Motor neuron (in vitro differentiated cells): ENCODE results near the gene RPP25L. TPM values are rescaled to one million over a fixed set of nuclear protein-coding genes. Genes with fewer than 3 reads are reported as not detected.
"Not testable (repeated sequence)": the region's sequence is repeated elsewhere in the genome, so short reads cannot be mapped to it uniquely, and the experiment has no call there.

ENCODE experiments used
- ATAC-seq, 8 experiments: fragments of 200-7000 bp; cut with Tn5 transposase; replicated peaks in 6 of 8; 2 replicates each; pipeline ENCODE4 v1.8.0; 2021; ENCODE audit warnings: mild to moderate bottlenecking in 8 of 8, moderate library complexity in 8 of 8
- H3K27ac ChIP-seq, 2 donors: fragments of 250-450 bp; sonication (Bioruptor Pico); 2 replicates each; pipeline ENCODE4 v1.9.0; 2021; ENCODE audit warnings: antibody characterized with exemption in 2 of 2, mild to moderate bottlenecking in 2 of 2, moderate library complexity in 1 of 2
- H3K4me1 ChIP-seq, 2 donors: fragments of 250-450 bp; sonication (Bioruptor Pico); replicated peaks in 1 of 2; 2 replicates each; pipeline ENCODE4 v1.6.1; 2021; ENCODE audit warnings: antibody characterized with exemption in 2 of 2, mild to moderate bottlenecking in 2 of 2, moderate library complexity in 1 of 2
- H3K4me3 ChIP-seq, 5 donors: fragments of 250-450 bp; sonication (Bioruptor Pico); 2 replicates each; pipeline ENCODE4 v1.9.0; 2021; ENCODE audit warnings: antibody characterized with exemption in 5 of 5, mild to moderate bottlenecking in 5 of 5, moderate library complexity in 4 of 5
- WGBS, 10 experiments: fragments of 450-650 bp; shearing (Covaris generic); methylation state at CpG; one replicate each; pipeline ENCODE4 v1.0.0; 2022; 5-methylcytosine and 5-hydroxymethylcytosine counted together
- in situ Hi-C, 9 experiments: fragments of 400-800 bp; cut with MboI; loops; one replicate each; pipeline ENCODE4 v1.15.0; 2021; ENCODE audit warnings: low sequenced_read_pairs in 9 of 9, low pct_unique_long_range_greater_than_20kb in 2 of 9; ENCODE audit not compliant: unreplicated experiment in 9 of 9
- total RNA-seq, 8 experiments: library from RNA; unstranded; fragments of 300-600 nt; gene quantifications; 2 replicates each; pipeline versions ENCODE4 v1.2.3 to v1.2.4, GENCODE V29; 2022

Gene RPP25L
- total RNA-seq, 8 experiments from 2014 or later = 17.4 to 64.0 (median 24.0) TPM

- peaks cover 38 to 43% of the 10 kb centered on the region in 2 donors for H3K4me1 ChIP-seq
- no peak for ATAC-seq
- in situ Hi-C loops = no loop called here
Measured at GRCh38 chr9:34648673-34649072, 36.8 kb upstream of the RPP25L start.

GRCh38 chr9:34647651-34648050 is 35.8 kb upstream of the RPP25L start:
- WGBS, 10 experiments = 71 to 94% (median 80%) methylated on average over 2 to 4 of the region's 10 CpGs; no CpG with 5 or more reads in 6 of the 10 experiments
- ATAC-seq = no peak
- H3K4me1 ChIP-seq = peaks cover 28 to 33% of the 10 kb centered on the region in 2 donors
- H3K27ac ChIP-seq = peak overlapping the region in 1 of 2 donors; percentile 81
- peak overlapping the region; percentile 46 to 67 (median 56) for H3K4me3 ChIP-seq
- in situ Hi-C loops = no loop called here

More at GRCh38 chr9:34648673-34649072, 36.8 kb upstream of the RPP25L start:
- no peak overlapping the region for H3K4me3 ChIP-seq
- no peak overlapping the region for H3K27ac ChIP-seq
- WGBS, 10 experiments = 83 to 100% (median 92%) methylated on average over 1 to 5 of the region's 8 CpGs; no CpG with 5 or more reads in 5 of the 10 experiments

GRCh38 chr9:34647084-34647403 is 35.1 kb upstream of the RPP25L start:
- peak in 3 of 8 experiments; percentile 7 to 22 (median 12) for ATAC-seq
- H3K4me1 ChIP-seq = peaks cover 22 to 28% of the 10 kb centered on the region in 2 donors
- H3K4me3 ChIP-seq = peak overlapping the region; percentile 46 to 67 (median 56)
- WGBS, 10 experiments = 23% methylated on average over 3 of the region's 8 CpGs; no CpG with 5 or more reads in 9 of the 10 experiments
- peak overlapping the region; percentile 81 to 86 for H3K27ac ChIP-seq
- in situ Hi-C loops = no loop called here

- peak within 1 kb of the TSS; percentile 81 to 86 for H3K27ac ChIP-seq
- 0 to 100% (median 27%) methylated on average over 1 to 16 of the region's 43 CpGs; no CpG with 5 or more reads in 2 of the 10 experiments for WGBS, 10 experiments
- H3K4me1 ChIP-seq = peaks cover 16 to 23% of the 10 kb centered on the region in 2 donors
- in situ Hi-C loops = no loop called here
- peak within 1 kb of the TSS; percentile 46 to 67 (median 56) for H3K4me3 ChIP-seq
- ATAC-seq = peak; percentile 84 to 92 (median 88)
Measured at GRCh38 chr9:34646211-34647083, 34.5 kb upstream of the RPP25L start, which contains the start of gene GALT. Gene GALT, plus strand, starts transcription at chr9:34646675. Its CDS starts 30 bp downstream, at chr9:34646705.

GRCh38 chr9:34644766-34645314 is 32.9 kb upstream of the RPP25L start:
- Histone ChIP-seq H3K27ac (no peak overlapping the region), H3K4me1 (peaks cover 12 to 15% of the 10 kb centered on the region in 2 donors), H3K4me3 (no peak overlapping the region)
- in situ Hi-C loops = no loop called here
- ATAC-seq = no peak

GRCh38 chr9:34642679-34643078 is 30.8 kb upstream of the RPP25L start:
- ATAC-seq = no peak
- no peak overlapping the region for H3K27ac ChIP-seq
- H3K4me3 ChIP-seq = no peak overlapping the region
- peaks cover 12 to 15% of the 10 kb centered on the region in 2 donors for H3K4me1 ChIP-seq
- in situ Hi-C loops = no loop called here
- WGBS, 10 experiments = 60 to 83% (median 75%) methylated on average over 1 of the region's 1 CpG; no CpG with 5 or more reads in 7 of the 10 experiments

- H3K27ac ChIP-seq, ATAC-seq, H3K4me3 ChIP-seq, in situ Hi-C loops: not testable (repeated sequence)
- WGBS, 10 experiments = 77 to 100% (median 90%) methylated on average over 1 to 7 of the region's 8 CpGs
- peaks cover 10 to 14% of the 10 kb centered on the region in 2 donors for H3K4me1 ChIP-seq
Measured at GRCh38 chr9:34639322-34639721, 27.4 kb upstream of the RPP25L start.

- ATAC-seq = no peak
- Histone ChIP-seq H3K4me1 (peaks cover 10 to 14% of the 10 kb centered on the region in 2 donors), H3K4me3 (peak overlapping the region; percentile 43 to 81 (median 50)), H3K27ac (peak overlapping the region; percentile 1)
- 0 to 29% (median 16%) methylated on average over 1 to 5 of the region's 7 CpGs; no CpG with 5 or more reads in 4 of the 10 experiments for WGBS, 10 experiments
- in situ Hi-C loops = no loop called here
Measured at GRCh38 chr9:34638138-34638445, 26.2 kb upstream of the RPP25L start.

GRCh38 chr9:34637356-34638137 is 25.6 kb upstream of the RPP25L start, which contains the start of gene SIGMAR1:
Gene SIGMAR1, minus strand, starts transcription at chr9:34637787. Its CDS starts 90 bp downstream, at chr9:34637697.
- ATAC-seq = peak; percentile 89 to 94 (median 91)
- H3K27ac ChIP-seq = peak within 1 kb of the TSS; percentile 17 to 31
- peak within 1 kb of the TSS; percentile 43 to 81 (median 50) for H3K4me3 ChIP-seq
- H3K4me1 ChIP-seq = peaks cover 10 to 14% of the 10 kb centered on the region in 2 donors
- in situ Hi-C loops = no loop called here
- 0 to 1% (median 0%) methylated on average over 1 to 14 of the region's 74 CpGs; no CpG with 5 or more reads in 6 of the 10 experiments for WGBS, 10 experiments

- in situ Hi-C loops = no loop called here
- H3K4me3 ChIP-seq = peak overlapping the region; percentile 43 to 81 (median 50)
- H3K4me1 ChIP-seq = peaks cover 10 to 14% of the 10 kb centered on the region in 2 donors
- peak in 1 of 8 experiments; percentile 25 for ATAC-seq
- WGBS, 10 experiments = 0 to 17% (median 3%) methylated on average over 3 to 14 of the region's 23 CpGs; no CpG with 5 or more reads in 5 of the 10 experiments
- no peak overlapping the region for H3K27ac ChIP-seq
Measured at GRCh38 chr9:34636791-34637355, 25.0 kb upstream of the RPP25L start.

- peaks cover 10 to 14% of the 10 kb centered on the region in 2 donors for H3K4me1 ChIP-seq
- WGBS, 10 experiments = 90 to 100% (median 97%) methylated on average over 1 to 6 of the region's 14 CpGs; no CpG with 5 or more reads in 5 of the 10 experiments
- no peak overlapping the region for H3K27ac ChIP-seq
- no peak overlapping the region for H3K4me3 ChIP-seq
- no peak for ATAC-seq
- in situ Hi-C loops = no loop called here
Measured at GRCh38 chr9:34635556-34635955, 23.7 kb upstream of the RPP25L start.

- no peak overlapping the region for H3K27ac ChIP-seq
- no peak overlapping the region for H3K4me3 ChIP-seq
- ATAC-seq = no peak
- H3K4me1 ChIP-seq = peaks cover 10 to 14% of the 10 kb centered on the region in 2 donors
- 20 to 100% (median 61%) methylated on average over 1 to 3 of the region's 3 CpGs; no CpG with 5 or more reads in 2 of the 10 experiments for WGBS, 10 experiments
- in situ Hi-C loops = no loop called here
Measured at GRCh38 chr9:34634551-34635248, 22.8 kb upstream of the RPP25L start.
